ENCODE measurements around the gene TGFB1. TPM values are rescaled to one million over a fixed set of nuclear protein-coding genes. Genes with fewer than 3 reads are reported as not detected.

Gene TGFB1
- total and polyA plus RNA-seq, 7 donors, result 6.5 to 27.1 (median 17.4) TPM

DNA sequence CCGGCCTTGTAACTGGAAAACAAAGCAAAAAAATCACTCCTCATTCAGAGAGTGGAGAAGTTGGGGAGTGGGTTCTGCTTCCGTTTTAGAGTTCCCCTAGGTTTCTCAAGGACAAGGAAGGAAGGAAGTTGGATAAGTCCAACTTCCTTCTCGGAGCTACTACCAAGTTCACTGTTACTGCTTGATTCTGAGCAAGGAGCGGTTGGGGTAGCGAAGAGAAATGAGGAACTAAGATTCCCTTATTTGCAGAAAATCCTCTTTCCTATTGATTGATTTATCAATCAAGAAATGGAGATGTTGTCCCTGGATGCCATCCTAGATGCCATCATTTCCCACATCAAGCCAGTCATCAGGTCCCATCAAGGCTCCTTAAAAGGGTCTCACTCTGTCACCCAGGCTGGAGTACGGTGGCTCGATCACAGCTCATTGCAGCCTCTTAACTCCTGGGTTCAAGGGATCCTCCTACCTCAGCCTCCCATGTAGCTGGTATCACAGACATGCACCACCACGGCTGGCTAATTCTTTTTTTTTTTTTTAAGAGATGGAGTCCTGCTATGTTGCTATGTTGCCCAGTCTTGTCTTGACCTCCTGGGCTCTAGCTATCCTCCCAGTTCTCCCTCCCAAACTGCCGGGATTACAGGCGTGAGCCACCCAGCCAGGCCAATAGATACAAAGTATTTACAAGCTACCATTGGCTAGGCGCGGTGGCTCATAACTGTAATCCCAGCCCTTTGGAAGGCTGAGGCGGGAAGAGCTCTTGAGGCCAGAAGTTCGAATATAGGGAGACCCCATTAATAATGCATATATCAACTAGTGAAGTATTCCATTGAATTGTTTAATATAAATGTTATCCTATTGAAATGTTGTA, 11.0 kb upstream of the TGFB1 start:
- WGBS, 2 donors, result 72 to 77% methylated on average over 14 of the region's 14 CpGs
- Histone ChIP-seq H3K9me3 (no peaks in the 10 kb centered on the region), H3K36me3 (no peaks in the 10 kb centered on the region), H3K27ac (peak overlapping the region; percentile 95 to 98 (median 95)), H3K4me3 (peak overlapping the region; percentile 66 to 78 (median 69)), H3K27me3 (no peaks in the 10 kb centered on the region), H3K4me1 (peaks cover 0 to 24% (median 15%) of the 10 kb centered on the region in 4 donors)
- TF ChIP-seq EP300 (IDR thresholded peaks at IDR 0.05), result no peak
- TF ChIP-seq, protein P1, sequence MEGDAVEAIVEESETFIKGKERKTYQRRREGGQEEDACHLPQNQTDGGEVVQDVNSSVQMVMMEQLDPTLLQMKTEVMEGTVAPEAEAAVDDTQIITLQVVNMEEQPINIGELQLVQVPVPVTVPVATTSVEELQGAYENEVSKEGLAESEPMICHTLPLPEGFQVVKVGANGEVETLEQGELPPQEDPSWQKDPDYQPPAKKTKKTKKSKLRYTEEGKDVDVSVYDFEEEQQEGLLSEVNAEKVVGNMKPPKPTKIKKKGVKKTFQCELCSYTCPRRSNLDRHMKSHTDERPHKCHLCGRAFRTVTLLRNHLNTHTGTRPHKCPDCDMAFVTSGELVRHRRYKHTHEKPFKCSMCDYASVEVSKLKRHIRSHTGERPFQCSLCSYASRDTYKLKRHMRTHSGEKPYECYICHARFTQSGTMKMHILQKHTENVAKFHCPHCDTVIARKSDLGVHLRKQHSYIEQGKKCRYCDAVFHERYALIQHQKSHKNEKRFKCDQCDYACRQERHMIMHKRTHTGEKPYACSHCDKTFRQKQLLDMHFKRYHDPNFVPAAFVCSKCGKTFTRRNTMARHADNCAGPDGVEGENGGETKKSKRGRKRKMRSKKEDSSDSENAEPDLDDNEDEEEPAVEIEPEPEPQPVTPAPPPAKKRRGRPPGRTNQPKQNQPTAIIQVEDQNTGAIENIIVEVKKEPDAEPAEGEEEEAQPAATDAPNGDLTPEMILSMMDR (IDR thresholded peaks at IDR 0.05), result no peak
- TF ChIP-seq POLR2AphosphoS5 (IDR thresholded peaks at IDR 0.05), result no peak
- TF ChIP-seq POLR2A (IDR thresholded peaks at IDR 0.05), result no peak
- intact Hi-C loops (cut with DNase I), result no loop called here
- no peak for DNase-seq

DNA sequence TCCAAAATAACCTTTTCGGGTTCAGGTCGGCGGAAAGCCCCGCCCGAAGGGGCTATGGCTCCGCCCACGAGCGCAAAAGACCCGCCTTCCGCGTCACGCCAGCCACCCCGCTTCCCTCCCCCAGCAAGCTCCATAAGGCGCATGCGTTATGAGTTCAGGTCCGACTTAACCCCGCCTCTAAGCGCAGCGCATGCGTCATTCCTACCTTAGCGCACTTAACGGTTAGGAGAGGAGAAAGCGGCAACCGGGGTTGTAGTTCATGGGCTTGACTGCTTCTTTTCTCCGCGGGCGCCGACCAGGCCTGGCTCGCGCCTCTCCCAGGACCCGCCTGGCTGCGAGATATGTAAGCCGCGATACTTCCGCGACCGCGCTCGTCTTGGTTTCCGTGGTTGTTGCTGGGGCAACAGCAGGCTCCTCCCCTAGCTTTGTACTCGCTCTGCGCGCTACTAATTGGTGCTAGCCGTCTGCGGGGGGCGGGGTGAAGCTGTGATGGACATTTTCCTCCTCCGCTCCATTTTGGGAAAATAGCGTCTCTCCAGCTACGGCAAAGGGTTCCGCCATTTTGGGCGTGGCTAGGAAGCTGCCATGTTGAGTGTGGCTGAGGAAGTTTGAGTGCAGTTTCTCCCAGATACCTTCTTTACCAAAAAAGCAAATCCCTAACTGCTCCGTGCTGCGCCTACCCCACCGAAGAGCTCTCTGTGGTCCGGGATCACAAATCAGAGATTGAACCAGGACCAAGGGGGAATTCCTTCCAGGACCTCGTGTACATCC, 10.2 kb upstream of the TGFB1 start, which contains the start of gene B9D2:
Gene B9D2 (minus strand): TSS at position 397 of the 771 bp plus-strand sequence. CDS start 630 bp downstream, outside the sequence.
- intact Hi-C loops (cut with DNase I), result no loop called here
- TF ChIP-seq, protein P1 (IDR thresholded peaks at IDR 0.05), result no peak
- TF ChIP-seq POLR2AphosphoS5 (IDR thresholded peaks at IDR 0.05) (peak; percentile 23 to 75 (median 68)), POLR2A (IDR thresholded peaks at IDR 0.05) (peak in 1 of 2 donors; percentile 20), EP300 (IDR thresholded peaks at IDR 0.05) (peak in 1 of 4 donors; percentile 32)

DNA sequence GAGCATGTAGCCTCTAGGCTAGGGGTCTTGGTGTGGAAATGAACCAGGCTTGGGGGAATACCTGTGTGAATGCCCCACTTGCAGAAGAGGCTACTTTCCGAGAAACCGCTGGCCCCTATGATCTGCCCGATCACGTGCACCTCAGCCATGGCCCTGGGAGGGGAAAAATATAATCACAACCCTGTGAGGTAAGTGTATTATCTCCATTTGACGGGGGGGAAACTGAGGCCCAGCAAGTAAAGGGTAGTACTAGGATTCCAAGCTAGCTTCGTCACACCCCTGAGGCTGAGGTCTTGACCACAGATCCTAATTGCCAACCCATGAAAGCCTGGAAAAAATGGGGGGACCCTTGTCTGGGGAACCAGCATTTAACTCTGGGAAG, 9.6 kb upstream of the TGFB1 start:
- no peaks in the 10 kb centered on the region for H3K27me3 ChIP-seq
- H3K36me3 ChIP-seq, result no peaks in the 10 kb centered on the region
- peak overlapping the region; percentile 66 to 78 (median 69) for H3K4me3 ChIP-seq
- H3K27ac ChIP-seq, result peak overlapping the region; percentile 95 to 98 (median 95)
- peaks cover 0 to 24% (median 15%) of the 10 kb centered on the region in 4 donors for H3K4me1 ChIP-seq
- intact Hi-C loops (cut with DNase I), result no loop called here
- DNase-seq, result no peak
- no peaks in the 10 kb centered on the region for H3K9me3 ChIP-seq
- 50 to 52% methylated on average over 6 of the region's 6 CpGs for WGBS, 2 donors
- TF ChIP-seq EP300 (IDR thresholded peaks at IDR 0.05) (no peak), POLR2A (IDR thresholded peaks at IDR 0.05) (no peak)

More for the DNA sequence above, 10.2 kb upstream of the TGFB1 start, which contains the start of gene B9D2:
- peaks cover 0 to 24% (median 15%) of the 10 kb centered on the region in 4 donors for H3K4me1 ChIP-seq
- peak; percentile 99 for DNase-seq
- no peaks in the 10 kb centered on the region for H3K27me3 ChIP-seq
- H3K27ac ChIP-seq, result peak within 1 kb of the TSS; percentile 95 to 98 (median 95)
- H3K36me3 ChIP-seq, result no peaks in the 10 kb centered on the region
- no peaks in the 10 kb centered on the region for H3K9me3 ChIP-seq
- H3K4me3 ChIP-seq, result peak within 1 kb of the TSS; percentile 66 to 78 (median 69)
- WGBS, 2 donors, result 0 to 1% methylated on average over 56 of the region's 56 CpGs

DNA sequence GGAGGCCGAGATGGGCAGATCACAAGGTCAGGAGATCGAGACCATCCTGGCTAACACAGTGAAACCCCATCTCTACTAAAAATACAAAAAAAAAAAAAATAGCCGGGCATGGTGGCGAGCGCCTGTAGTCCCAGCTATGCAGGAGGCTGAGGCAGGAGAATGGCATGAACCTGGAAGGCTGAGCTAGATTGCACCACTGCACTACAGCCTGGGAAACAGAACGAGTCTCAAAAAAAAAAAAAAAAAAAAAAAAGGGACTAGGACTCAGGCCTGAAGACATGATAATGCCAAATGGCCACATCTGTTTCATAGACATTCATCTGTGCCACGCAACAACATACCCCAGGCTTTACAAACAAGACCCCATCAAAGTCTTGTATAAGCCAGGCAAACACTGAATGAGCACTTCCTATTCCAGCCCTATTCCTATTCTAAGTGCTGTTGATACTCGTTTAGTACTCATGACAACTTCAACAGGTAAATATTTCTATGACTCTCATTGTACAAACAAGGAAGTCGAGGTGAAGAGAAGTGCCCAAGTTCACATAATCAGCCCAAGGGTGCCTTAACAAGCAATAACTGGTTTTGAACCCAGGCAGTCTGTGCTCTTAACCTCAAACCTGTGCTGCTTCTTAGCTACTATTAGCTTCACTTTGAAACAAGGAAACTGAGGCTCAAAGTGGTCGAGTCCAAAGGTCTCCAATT, 8.6 kb upstream of the TGFB1 start:
- Histone ChIP-seq H3K27me3 (no peaks in the 10 kb centered on the region), H3K27ac (peak overlapping the region in 2 of 4 donors; percentile 95), H3K36me3 (no peaks in the 10 kb centered on the region), H3K9me3 (no peaks in the 10 kb centered on the region), H3K4me3 (no peak overlapping the region), H3K4me1 (peaks cover 0 to 24% (median 15%) of the 10 kb centered on the region in 4 donors)
- TF ChIP-seq, protein P1 (IDR thresholded peaks at IDR 0.05), result no peak
- TF ChIP-seq POLR2A (IDR thresholded peaks at IDR 0.05), result no peak
- WGBS, 2 donors, result 55 to 79% methylated on average over 10 of the region's 10 CpGs
- no peak for DNase-seq
- intact Hi-C loops (cut with DNase I), result no loop called here
